GM18909 (cell line): ENCODE data around the gene EHHADH.
"Not testable (repeated sequence)": the region's sequence is repeated elsewhere in the genome, so short reads cannot be mapped to it uniquely, and the experiment has no call there.

ENCODE experiments used
- ATAC-seq: cut with Tn5 transposase; IDR thresholded peaks from one replicate; pipeline ENCODE4 v1.9.1; 2021; ENCODE audit warnings: mild to moderate bottlenecking; ENCODE audit not compliant: unreplicated experiment, poor library complexity

EHHADH gene

GRCh38 chr3:185254799-185255198 is 950 bp upstream of the EHHADH start:
- no peak for ATAC-seq

DNA sequence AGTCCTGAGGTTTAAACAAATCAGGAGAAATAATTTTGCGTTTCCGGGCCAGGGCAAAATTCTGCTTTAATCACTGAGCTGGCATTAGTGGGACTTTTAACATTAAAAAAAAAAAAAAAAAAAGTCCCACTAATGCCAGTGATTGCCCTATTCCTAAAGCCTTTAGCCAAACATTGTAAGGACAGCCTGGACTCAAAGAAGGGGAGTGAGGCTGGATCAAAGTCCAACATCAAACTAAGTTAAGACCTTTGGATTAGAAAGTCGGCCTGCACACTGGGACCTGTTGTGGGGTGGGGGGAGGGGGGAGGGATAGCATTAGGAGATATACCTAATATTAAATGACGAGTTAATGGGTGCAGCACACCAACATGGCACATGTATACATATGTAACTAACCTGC is 716 bp downstream of the EHHADH start:
- ATAC-seq: not testable (repeated sequence)

DNA sequence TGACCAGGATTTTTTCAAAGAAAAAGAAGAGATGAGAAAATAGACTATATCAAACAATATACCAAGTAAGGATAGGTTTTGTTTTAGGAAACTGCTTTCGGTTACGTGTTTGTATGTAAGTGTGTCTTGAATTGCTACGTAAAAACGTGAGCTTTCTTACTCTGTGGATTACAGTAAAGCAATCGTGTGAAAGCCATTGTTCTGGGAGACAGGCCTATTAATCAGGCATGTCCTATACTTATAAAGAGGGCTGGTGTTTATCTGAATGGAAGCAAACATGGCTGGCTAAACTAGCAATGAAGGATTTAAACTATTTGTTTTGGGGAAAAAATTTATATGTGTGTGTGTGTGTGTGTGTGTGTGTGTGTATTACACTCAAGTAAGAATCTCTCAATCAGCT is 2.6 kb downstream of the EHHADH start:
- ATAC-seq: no peak

- ATAC-seq: no peak
Observed at GRCh38 chr3:185250653-185251052, 3.2 kb downstream of the EHHADH start.

DNA sequence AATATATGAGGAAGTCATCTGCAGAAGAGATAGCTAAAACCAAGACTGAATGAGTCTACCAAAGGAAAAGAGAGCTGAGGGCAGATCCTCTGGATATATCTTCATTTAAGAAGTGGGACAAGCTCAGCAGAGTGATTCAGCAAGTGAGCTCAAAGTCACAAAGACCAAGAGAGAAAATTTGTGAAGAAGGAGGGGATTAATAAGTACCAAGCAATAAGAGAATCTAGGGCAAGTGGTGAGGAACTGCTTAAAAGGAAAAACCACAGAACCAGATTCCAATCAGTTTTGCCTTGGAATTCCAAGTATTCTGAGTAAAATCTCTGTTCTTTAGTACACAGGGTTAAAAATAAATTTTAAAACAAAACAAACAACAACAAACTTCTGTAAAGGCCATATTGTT is 3.6 kb downstream of the EHHADH start:
- no peak for ATAC-seq

DNA sequence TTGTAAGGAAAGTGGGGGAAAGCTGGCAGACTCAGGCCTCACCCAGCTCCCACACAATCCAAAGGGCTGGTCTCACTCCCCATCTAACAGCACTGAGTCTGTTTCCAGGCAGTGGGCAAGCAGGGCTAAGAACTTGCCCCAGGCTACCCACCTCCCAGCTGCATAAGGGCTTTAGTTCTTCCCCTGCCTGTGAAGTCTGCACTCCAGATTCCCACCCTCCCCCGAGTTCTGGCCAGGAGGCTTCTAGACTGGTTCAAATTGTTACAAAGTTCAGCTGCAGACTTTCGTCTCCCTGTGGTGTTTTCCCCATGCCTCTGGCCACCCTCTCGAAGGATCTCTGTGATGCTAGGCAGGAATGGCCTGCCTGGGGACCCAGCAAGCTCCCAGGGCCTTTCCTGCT is 11.2 kb downstream of the EHHADH start:
- ATAC-seq: no peak

DNA sequence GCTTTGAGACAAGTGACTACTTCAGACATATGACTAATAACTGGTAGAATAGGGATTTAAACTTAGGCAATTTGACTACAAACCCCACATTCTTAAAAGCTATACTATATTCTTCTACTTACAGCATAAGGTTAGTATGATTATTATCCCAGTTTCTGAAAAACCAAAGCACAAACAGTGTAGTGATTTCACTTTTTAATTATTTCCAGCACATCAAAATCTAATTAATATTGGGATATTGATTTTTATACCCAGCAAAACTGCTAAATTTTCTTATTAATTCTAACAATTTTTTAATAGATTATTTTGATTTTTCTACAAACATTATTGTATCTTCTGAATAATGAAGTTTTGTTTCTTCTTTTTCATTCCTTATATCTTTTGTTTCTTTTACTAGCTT is 16.9 kb downstream of the EHHADH start:
- ATAC-seq: no peak

DNA sequence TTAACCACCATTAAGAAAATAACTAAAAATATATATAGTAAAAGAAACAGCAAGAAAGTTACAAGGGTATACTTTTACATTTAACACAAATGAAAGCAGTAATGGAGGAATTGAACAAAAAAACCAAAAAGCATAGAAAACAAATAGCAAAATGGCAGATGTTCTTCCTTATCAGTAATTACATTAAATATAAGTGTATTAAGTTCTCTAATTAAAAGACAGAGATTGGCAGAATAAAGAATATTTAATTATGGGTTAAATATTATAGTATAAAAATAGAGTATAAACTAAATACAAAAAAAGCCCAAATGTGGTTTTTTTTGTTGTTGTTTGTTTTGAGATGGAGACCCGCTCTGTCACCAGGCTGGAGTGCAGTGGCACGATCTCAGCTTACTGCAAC is 20.5 kb downstream of the EHHADH start:
- ATAC-seq: no peak

DNA sequence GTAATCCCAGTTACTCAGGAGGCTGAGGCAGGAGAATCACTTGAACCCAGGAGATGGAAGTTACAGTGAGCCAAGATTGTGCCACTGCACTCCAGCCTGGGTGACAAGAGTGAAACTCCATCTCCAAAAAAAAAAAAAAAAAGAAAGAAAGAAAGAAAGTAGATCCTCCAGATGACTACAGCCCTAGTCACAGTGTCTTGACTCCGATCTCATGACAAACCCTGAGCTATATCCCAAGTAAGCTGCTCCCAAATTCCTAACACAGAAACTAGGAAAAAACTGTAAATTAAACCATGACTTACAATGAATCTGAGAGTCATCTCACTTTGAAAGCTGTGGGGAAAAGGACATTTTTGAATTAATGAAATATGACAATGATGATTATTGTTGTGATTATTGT is 27.3 kb downstream of the EHHADH start:
- ATAC-seq: not testable (repeated sequence)

DNA sequence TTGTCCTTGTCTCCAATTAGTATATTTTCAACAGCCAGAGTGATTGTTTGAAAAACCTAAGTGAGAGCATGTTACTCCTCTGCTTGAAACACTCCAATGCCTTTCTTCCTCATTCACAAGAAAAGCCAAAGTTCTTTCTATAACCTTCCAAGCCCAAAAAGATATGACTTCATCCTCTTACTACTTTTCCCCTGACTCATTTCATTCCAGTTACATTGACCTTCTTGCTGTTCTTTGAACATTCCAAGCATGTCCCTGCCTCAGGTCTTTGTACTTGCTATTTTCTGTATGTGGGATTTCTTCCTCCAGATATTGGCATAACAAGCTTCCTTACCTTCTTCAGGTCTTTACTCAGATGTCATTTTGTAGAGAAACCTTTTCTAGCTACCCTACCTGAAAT is 28.3 kb downstream of the EHHADH start:
- no peak for ATAC-seq

- ATAC-seq: no peak
Observed at GRCh38 chr3:185225080-185225479, 28.8 kb downstream of the EHHADH start.

- ATAC-seq: no peak
Observed at GRCh38 chr3:185221203-185221602, 32.6 kb downstream of the EHHADH start.

DNA sequence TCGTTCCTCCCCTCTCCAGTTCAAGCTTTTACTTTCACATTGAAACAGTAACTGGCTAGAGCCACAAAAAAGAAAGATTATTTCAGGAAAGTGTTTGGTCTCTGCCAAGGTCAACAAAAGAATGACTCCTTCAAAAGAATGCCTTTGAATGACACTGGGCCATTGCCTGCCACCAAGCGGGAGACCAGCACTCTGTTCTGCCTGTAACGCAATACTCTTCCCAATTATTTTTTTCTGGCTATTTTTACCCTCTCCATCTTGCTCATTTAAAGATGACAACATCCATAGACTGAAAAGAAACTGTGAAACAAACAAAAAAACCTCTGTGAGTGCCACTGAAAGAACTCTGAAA is 37.3 kb downstream of the EHHADH start:
- no peak for ATAC-seq

- ATAC-seq: no peak
Observed at GRCh38 chr3:185215873-185216606, 37.8 kb downstream of the EHHADH start.

DNA sequence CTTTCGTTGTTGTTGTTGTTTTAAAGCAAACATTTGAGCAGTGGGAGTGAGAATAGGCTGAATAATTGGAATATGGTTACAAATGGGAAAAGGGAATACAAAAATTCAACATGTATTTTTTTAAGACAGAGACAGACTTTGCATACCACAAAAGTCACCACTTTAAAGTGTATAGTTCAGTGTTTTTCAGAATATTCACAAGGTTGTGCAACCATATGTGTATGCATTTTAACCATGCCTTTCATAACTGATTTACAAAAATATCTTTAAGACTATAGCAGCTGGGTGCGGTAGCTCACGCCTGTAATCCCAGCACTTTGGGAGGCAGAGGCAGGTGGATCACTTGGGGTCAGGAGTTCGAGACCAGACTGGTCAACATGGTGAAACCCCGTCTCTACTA is 41.3 kb downstream of the EHHADH start:
- no peak for ATAC-seq

GRCh38 chr3:185212086-185212485 is 41.8 kb downstream of the EHHADH start:
- ATAC-seq: no peak

DNA sequence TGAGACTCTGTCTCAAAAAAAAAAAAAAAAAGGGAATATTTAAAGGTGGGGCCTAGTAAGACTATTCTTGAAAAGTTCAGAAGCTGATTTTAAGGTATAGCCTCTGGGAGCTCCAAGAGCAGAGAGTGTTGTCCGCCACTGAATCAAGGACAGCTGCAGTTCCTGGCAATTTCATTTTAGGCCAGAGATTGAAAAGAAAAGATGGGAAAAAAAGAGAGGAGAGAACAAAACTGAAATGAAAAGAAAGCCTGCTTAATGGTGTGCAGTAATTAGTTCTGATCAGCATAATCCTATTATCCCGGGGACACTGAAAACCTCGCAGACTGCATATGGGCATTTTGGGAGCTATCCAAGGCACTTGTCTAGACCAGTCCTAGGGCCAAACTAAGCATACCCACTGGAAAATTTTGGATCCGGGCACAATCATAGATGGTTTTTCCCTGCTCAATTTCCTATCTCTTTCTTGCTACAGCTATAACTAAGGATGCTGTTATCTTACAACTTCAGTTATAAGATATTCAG is 43.2 kb downstream of the EHHADH start:
- no peak for ATAC-seq

GRCh38 chr3:185208823-185209222 is 45.0 kb downstream of the EHHADH start:
- ATAC-seq: no peak

DNA sequence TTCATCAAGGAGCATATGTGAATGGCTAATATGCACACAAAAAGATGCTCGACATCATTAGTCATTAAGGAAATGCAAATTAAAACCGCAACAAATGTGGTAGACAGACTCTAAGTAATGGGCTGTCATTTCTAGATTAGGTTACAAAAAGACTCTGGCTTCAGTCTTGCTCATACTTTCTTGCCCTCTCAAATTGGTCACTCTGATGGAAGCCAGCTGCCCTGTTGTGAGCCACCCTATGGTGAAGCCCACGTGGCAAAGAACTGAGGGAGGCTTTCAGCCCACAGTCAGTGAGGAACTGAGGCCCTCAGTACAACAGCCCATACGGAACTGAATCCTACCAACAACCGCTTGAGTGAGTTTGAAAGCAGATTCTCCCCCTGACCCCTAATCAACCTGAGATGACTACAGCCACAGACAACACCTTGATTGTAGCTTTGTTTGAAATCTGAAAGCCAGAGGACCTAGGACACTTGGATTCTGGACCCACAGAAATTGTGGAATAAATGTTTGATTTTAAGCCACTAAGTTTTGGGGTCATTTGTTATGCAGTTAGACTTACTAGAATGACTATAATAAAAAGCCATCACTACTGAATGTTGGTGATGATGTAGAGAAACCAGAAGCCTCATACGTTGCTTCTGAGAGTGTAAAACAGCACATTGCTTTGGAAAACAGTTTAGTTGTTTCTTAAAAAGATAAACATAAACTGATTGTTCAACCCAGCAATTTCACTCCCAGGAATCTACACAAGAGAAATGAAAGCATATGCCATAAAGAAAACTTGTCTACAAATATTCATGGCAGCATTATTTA is 45.7 kb downstream of the EHHADH start:
- ATAC-seq: peak; percentile 90

GRCh38 chr3:185207481-185207880 is 46.4 kb downstream of the EHHADH start:
- ATAC-seq: no peak

- no peak for ATAC-seq
Observed at GRCh38 chr3:185205865-185206264, 48.0 kb downstream of the EHHADH start.

- ATAC-seq: no peak
Observed at GRCh38 chr3:185204894-185205293, 49.0 kb downstream of the EHHADH start.
